Measurements from ENCODE around the gene ORC4.

GRCh38 chr2:148026573-148026972 is 6.0 kb upstream of the ORC4 start:
- TF ChIP-seq EZH2phosphoT487 (IDR thresholded peaks at IDR 0.05; ENCODE audit: insufficient read depth, low read depth), result no peak
- no peak for TF ChIP-seq EZH2 (IDR thresholded peaks at IDR 0.05; ENCODE audit: insufficient read depth, poor library complexity, severe bottlenecking)
